Measurements from ENCODE around the gene BRIX1.

DNA sequence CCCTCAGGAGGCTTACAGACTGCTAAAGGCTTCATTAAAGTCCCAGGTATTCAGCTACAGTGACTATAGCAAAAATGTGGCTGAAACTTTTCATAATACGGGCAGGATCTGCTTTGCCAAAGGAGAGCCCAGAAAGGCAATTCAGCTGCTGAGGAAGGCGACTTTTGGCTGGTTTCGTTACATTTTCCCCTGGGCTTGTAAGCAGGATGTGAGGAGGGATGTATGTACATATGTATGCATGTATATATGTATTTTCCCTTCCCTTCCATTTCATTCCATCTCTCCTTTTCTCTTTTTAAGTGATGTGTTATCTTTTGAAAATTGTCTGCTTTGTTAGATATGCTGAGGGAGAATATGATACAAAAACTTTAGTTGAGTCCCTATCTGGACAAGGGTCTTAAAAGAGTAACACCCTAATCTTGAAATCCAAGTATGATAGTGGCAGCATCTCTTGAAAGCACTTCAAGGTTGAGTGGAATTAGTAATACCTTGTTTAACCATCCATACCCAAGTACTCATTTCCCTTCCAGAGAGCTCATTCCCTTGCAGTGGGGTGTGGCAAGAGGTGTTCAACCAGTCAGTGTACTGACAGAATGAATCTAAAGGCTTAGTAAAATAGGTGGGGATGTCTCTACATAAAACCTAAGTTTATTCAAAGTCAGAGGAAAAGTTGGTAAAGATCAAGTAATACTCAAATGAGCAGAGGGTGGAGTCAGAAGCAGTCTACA lies 29.0 kb upstream of the BRIX1 start:
- TF ChIP-seq, protein P1, sequence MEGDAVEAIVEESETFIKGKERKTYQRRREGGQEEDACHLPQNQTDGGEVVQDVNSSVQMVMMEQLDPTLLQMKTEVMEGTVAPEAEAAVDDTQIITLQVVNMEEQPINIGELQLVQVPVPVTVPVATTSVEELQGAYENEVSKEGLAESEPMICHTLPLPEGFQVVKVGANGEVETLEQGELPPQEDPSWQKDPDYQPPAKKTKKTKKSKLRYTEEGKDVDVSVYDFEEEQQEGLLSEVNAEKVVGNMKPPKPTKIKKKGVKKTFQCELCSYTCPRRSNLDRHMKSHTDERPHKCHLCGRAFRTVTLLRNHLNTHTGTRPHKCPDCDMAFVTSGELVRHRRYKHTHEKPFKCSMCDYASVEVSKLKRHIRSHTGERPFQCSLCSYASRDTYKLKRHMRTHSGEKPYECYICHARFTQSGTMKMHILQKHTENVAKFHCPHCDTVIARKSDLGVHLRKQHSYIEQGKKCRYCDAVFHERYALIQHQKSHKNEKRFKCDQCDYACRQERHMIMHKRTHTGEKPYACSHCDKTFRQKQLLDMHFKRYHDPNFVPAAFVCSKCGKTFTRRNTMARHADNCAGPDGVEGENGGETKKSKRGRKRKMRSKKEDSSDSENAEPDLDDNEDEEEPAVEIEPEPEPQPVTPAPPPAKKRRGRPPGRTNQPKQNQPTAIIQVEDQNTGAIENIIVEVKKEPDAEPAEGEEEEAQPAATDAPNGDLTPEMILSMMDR (conservative IDR thresholded peaks at IDR 0.05; ENCODE audit: low read length) = no peak
- TF ChIP-seq EZH2phosphoT487 (IDR thresholded peaks at IDR 0.05; ENCODE audit: borderline replicate concordance, low read depth, low read length) = no peak
